Immature natural killer cell (primary cell): ENCODE data around the gene NKPD1. TPM values are rescaled to one million over a fixed set of nuclear protein-coding genes. Genes with fewer than 3 reads are reported as not detected.
"Not testable (repeated sequence)": the region's sequence is repeated elsewhere in the genome, so short reads cannot be mapped to it uniquely, and the experiment has no call there.

ENCODE experiments used
- DNase-seq, 3 donors: peaks; one replicate each; pipeline ENCODE4 v3.0.0; 2022; ENCODE audit warnings: mixed read lengths in 1 of 3
- H3K27ac Mint-ChIP-seq, 6 donors: one replicate each; pipeline ENCODE4 v1.8.0; 2020; ENCODE audit warnings: mixed read lengths in 6 of 6, mild to moderate bottlenecking in 5 of 6, inconsistent platforms in 4 of 6, moderate library complexity in 3 of 6
- H3K27me3 Mint-ChIP-seq, 3 donors: one replicate each; pipeline ENCODE4 v1.8.0; 2020 to 2021; ENCODE audit warnings: low read depth in 3 of 3, mild to moderate bottlenecking in 3 of 3, mixed read lengths in 3 of 3, moderate library complexity in 3 of 3, inconsistent platforms in 1 of 3
- H3K36me3 Mint-ChIP-seq, 3 donors: one replicate each; pipeline ENCODE4 v1.8.0; 2020; ENCODE audit warnings: mixed read lengths in 3 of 3, inconsistent platforms in 2 of 3, mild to moderate bottlenecking in 2 of 3
- H3K4me1 Mint-ChIP-seq, 2 donors: one replicate each; pipeline ENCODE4 v1.8.0; 2020; ENCODE audit warnings: inconsistent platforms in 2 of 2, mild to moderate bottlenecking in 2 of 2, mixed read lengths in 2 of 2, moderate library complexity in 1 of 2
- H3K4me3 Mint-ChIP-seq, 5 donors: one replicate each; pipeline ENCODE4 v1.8.0; 2020; ENCODE audit warnings: mild to moderate bottlenecking in 5 of 5, mixed read lengths in 5 of 5, inconsistent platforms in 3 of 5, moderate library complexity in 3 of 5
- H3K9me3 Mint-ChIP-seq, 6 donors: one replicate each; pipeline ENCODE4 v1.8.0; 2020; ENCODE audit warnings: mild to moderate bottlenecking in 6 of 6, mixed read lengths in 6 of 6, inconsistent platforms in 4 of 6, moderate library complexity in 3 of 6
- polyA plus RNA-seq, 3 donors: library from polyadenylated mRNA; unstranded; fragments of 300-500 nt; fragmentation: Illumina TruSeq; gene quantifications; one replicate each; pipeline ENCODE4 v1.2.3, GENCODE V29; 2021

NKPD1 gene
- polyA plus RNA-seq, 3 donors from 2014 or later, result 0.18 to 0.43 TPM; not detected in 1

- peaks cover 0 to 1% (median 0%) of the 10 kb centered on the region in 3 donors for H3K27me3 Mint-ChIP-seq
- H3K4me1 Mint-ChIP-seq, result peaks cover 67 to 71% of the 10 kb centered on the region in 2 donors
- H3K4me3 Mint-ChIP-seq, result peak overlapping the region in 2 of 5 donors; percentile 8 to 36
- DNase-seq, result no peak
- no peaks in the 10 kb centered on the region for H3K36me3 Mint-ChIP-seq
- H3K27ac Mint-ChIP-seq, result peak overlapping the region in 4 of 6 donors; percentile 29 to 79 (median 34)
- H3K9me3 Mint-ChIP-seq, result no peaks in the 10 kb centered on the region
Measured at GRCh38 chr19:45121827-45122345, 38.9 kb downstream of the NKPD1 start.

- Mint-ChIP-seq H3K4me1 (peaks cover 72 to 76% of the 10 kb centered on the region in 2 donors), H3K27me3 (peaks cover 0 to 2% (median 0%) of the 10 kb centered on the region in 3 donors), H3K4me3 (peak overlapping the region in 3 of 5 donors; percentile 27 to 65 (median 29))
Measured at GRCh38 chr19:45119582-45119981, 41.2 kb downstream of the NKPD1 start.

GRCh38 chr19:45118591-45119355 lies 42.0 kb downstream of the NKPD1 start:
- Mint-ChIP-seq H3K4me1 (peaks cover 72 to 74% of the 10 kb centered on the region in 2 donors), H3K4me3 (peak overlapping the region; percentile 49 to 71 (median 65)), H3K27ac (peak overlapping the region; percentile 23 to 82 (median 75))
- H3K27me3 Mint-ChIP-seq, H3K9me3 Mint-ChIP-seq, H3K36me3 Mint-ChIP-seq, DNase-seq: not testable (repeated sequence)

More at GRCh38 chr19:45119582-45119981, 41.2 kb downstream of the NKPD1 start:
- Mint-ChIP-seq H3K27ac (peak overlapping the region in 3 of 6 donors; percentile 23 to 39 (median 24)), H3K36me3 (no peaks in the 10 kb centered on the region), H3K9me3 (no peaks in the 10 kb centered on the region)
- DNase-seq, result no peak

GRCh38 chr19:45118106-45118505 lies 42.7 kb downstream of the NKPD1 start:
- peak overlapping the region in 4 of 6 donors; percentile 48 to 82 (median 75) for H3K27ac Mint-ChIP-seq

GRCh38 chr19:45117671-45118070 lies 43.1 kb downstream of the NKPD1 start:
- Mint-ChIP-seq H3K4me1 (peaks cover 72% of the 10 kb centered on the region in 2 donors), H3K36me3 (no peaks in the 10 kb centered on the region), H3K9me3 (no peaks in the 10 kb centered on the region), H3K27ac (peak overlapping the region in 3 of 6 donors; percentile 17 to 76 (median 48)), H3K4me3 (peak overlapping the region in 1 of 5 donors; percentile 10), H3K27me3 (peaks cover 0 to 2% (median 0%) of the 10 kb centered on the region in 3 donors)
- no peak for DNase-seq

More at GRCh38 chr19:45118106-45118505, 42.7 kb downstream of the NKPD1 start:
- Mint-ChIP-seq H3K36me3 (no peaks in the 10 kb centered on the region), H3K27me3 (peaks cover 0 to 2% (median 0%) of the 10 kb centered on the region in 3 donors), H3K4me1 (peaks cover 72 to 73% of the 10 kb centered on the region in 2 donors), H3K4me3 (peak overlapping the region in 2 of 5 donors; percentile 49 to 65), H3K9me3 (no peaks in the 10 kb centered on the region)
- DNase-seq, result no peak

GRCh38 chr19:45117167-45117594 lies 43.6 kb downstream of the NKPD1 start:
- Mint-ChIP-seq H3K4me3 (peak overlapping the region in 4 of 5 donors; percentile 33 to 60 (median 44)), H3K36me3 (no peaks in the 10 kb centered on the region), H3K27ac (peak overlapping the region in 5 of 6 donors; percentile 17 to 80 (median 43)), H3K27me3 (peaks cover 0 to 2% (median 0%) of the 10 kb centered on the region in 3 donors), H3K9me3 (no peaks in the 10 kb centered on the region), H3K4me1 (peaks cover 67% of the 10 kb centered on the region in 2 donors)
- peak in 2 of 3 donors; percentile 13 for DNase-seq

DNA sequence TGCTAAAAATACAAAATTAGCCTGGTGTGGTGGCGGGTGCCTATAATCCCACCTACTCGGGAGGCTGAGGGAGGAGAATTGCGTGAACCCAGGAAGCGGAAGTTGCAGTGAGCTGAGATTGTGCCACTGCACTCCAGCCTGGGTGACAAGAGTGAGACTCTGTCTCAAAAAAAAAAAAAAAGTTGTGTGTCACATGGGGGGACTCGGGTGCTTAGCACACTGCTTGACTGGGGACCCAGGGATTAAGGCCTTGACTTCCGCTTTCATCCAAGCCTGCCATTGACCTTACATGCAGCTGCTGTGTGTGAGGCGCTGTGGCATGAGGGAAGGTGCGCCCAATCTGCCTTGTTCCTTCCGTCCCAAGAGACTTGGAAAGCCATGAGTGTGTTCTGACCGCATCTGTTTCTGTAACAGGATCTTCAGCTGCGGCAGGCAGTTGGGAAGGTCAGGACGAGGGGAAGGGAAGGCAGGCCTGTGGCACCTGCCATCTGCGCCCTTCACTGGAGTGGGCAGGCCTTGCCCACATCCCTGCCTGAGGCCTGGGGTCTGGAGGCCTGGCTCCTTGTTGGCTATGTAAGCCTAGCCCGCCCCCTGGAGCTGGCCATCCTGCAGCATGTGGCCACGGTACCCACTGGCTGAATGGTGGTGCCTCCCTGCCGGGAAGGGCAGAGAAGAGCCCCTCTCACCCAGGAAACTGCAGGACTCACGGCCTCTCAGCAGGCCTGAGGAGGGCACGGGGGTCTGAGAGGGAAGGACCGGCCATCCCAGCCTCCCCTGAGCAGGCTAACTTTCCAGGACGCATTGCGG lies 44.8 kb downstream of the NKPD1 start:
- no peaks in the 10 kb centered on the region for H3K9me3 Mint-ChIP-seq
- H3K4me1 Mint-ChIP-seq, result peaks cover 55% of the 10 kb centered on the region in 2 donors
- no peak overlapping the region for H3K27ac Mint-ChIP-seq
- no peak for DNase-seq
- no peaks in the 10 kb centered on the region for H3K36me3 Mint-ChIP-seq
- peaks cover 0 to 2% (median 0%) of the 10 kb centered on the region in 3 donors for H3K27me3 Mint-ChIP-seq
- H3K4me3 Mint-ChIP-seq, result peak overlapping the region in 1 of 5 donors; percentile 60

DNA sequence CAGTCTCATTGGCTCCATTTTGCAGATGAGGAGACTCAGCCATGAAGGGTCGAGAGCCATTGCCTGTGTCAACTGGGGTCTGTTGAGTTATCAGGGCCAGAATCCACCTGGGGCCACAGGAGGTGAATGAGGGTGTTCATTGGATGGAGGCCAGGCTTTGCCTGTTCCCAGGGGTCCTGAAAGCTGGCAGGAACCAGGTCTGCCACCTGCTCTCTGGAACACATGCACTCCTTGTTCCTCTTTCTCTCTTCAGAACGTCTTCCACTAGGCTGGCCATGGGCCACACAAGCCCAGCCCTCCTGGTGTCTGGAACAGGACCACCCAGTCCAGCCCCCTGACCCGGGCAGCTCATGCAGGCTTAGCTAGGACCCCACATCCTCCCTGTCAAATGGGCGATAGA lies 46.7 kb downstream of the NKPD1 start:
- no peaks in the 10 kb centered on the region for H3K36me3 Mint-ChIP-seq
- peaks cover 0 to 2% (median 0%) of the 10 kb centered on the region in 3 donors for H3K27me3 Mint-ChIP-seq
- peaks cover 40 to 43% of the 10 kb centered on the region in 2 donors for H3K4me1 Mint-ChIP-seq
- H3K9me3 Mint-ChIP-seq, result no peaks in the 10 kb centered on the region
- no peak overlapping the region for H3K4me3 Mint-ChIP-seq
- DNase-seq, result no peak
- no peak overlapping the region for H3K27ac Mint-ChIP-seq

- H3K4me1 Mint-ChIP-seq, result peaks cover 35 to 41% of the 10 kb centered on the region in 2 donors
- DNase-seq, result no peak
- H3K27ac Mint-ChIP-seq, result no peak overlapping the region
- H3K4me3 Mint-ChIP-seq, result no peak overlapping the region
- H3K27me3 Mint-ChIP-seq, result peaks cover 0 to 2% (median under 1%) of the 10 kb centered on the region in 3 donors
- no peaks in the 10 kb centered on the region for H3K9me3 Mint-ChIP-seq
- no peaks in the 10 kb centered on the region for H3K36me3 Mint-ChIP-seq
Measured at GRCh38 chr19:45113628-45114027, 47.2 kb downstream of the NKPD1 start.

- no peaks in the 10 kb centered on the region for H3K9me3 Mint-ChIP-seq
- peaks cover 26 to 27% of the 10 kb centered on the region in 2 donors for H3K4me1 Mint-ChIP-seq
- peaks cover 0 to 2% (median 2%) of the 10 kb centered on the region in 3 donors for H3K27me3 Mint-ChIP-seq
- H3K4me3 Mint-ChIP-seq, result no peak overlapping the region
- no peaks in the 10 kb centered on the region for H3K36me3 Mint-ChIP-seq
- no peak overlapping the region for H3K27ac Mint-ChIP-seq
- no peak for DNase-seq
Measured at GRCh38 chr19:45112111-45112827, 48.5 kb downstream of the NKPD1 start.
